CD14-positive monocyte (primary cell): ENCODE data around the gene CACNA1G. TPM values are rescaled to one million over a fixed set of nuclear protein-coding genes. Genes with fewer than 3 reads are reported as not detected.

Experiments
- DNase-seq, 3 donors: peaks; one replicate each; pipeline ENCODE4 v3.0.0-alpha.2; 2011 to 2022
- H2AFZ ChIP-seq: 2 replicates; pipeline ENCODE4 v1.6.0; 2012; ENCODE audit warnings: mild to moderate bottlenecking, low read depth, low read length, inconsistent platforms; ENCODE audit not compliant: insufficient read depth, poor library complexity, severe bottlenecking
- H3K27ac ChIP-seq, 2 donors: 1 replicate in 1 of 2; 2 replicates in 1 of 2; pipeline ENCODE4 v1.5.1; 2012 to 2013; ENCODE audit warnings: low read length in 2 of 2, control low read depth in 1 of 2, inconsistent platforms in 1 of 2, low read depth in 1 of 2, mild to moderate bottlenecking in 1 of 2
- H3K27me3 ChIP-seq, 2 donors: one replicate each; pipeline versions ENCODE4 v1.6.0 to v1.6.1; 2011 to 2013; ENCODE audit warnings: low read length in 2 of 2; ENCODE audit not compliant: control insufficient read depth in 2 of 2, insufficient read depth in 2 of 2
- H3K36me3 ChIP-seq, 2 donors: replicated peaks in 1 of 2; 1 replicate in 1 of 2; 2 replicates in 1 of 2; pipeline versions ENCODE4 v1.5.1 to v1.6.1; 2012 to 2013; ENCODE audit warnings: low read length in 2 of 2, control low read depth in 1 of 2, inconsistent platforms in 1 of 2, mild to moderate bottlenecking in 1 of 2; ENCODE audit not compliant: insufficient read depth in 2 of 2, control insufficient read depth in 1 of 2
- H3K4me1 ChIP-seq, 2 donors: 1 replicate in 1 of 2; 2 replicates in 1 of 2; pipeline versions ENCODE4 v1.5.1 to v1.6.1; 2012 to 2013; ENCODE audit warnings: low read length in 2 of 2, control low read depth in 1 of 2, inconsistent platforms in 1 of 2, mild to moderate bottlenecking in 1 of 2, moderate library complexity in 1 of 2; ENCODE audit not compliant: insufficient read depth in 2 of 2, control insufficient read depth in 1 of 2
- H3K4me2 ChIP-seq: replicated peaks from 2 replicates; pipeline ENCODE3; 2012; ENCODE audit warnings: low read length, moderate library complexity, mild to moderate bottlenecking; ENCODE audit not compliant: poor library complexity, severe bottlenecking; ENCODE audit errors: extremely low read depth
- H3K4me3 ChIP-seq, 3 experiments: fragments of 200-600 bp in 1 of 3; sonication (generic) in 1 of 3; replicated peaks in 1 of 3; 1 replicate in 2 of 3; 2 replicates in 1 of 3; pipeline ENCODE4 v1.5.1; 2011 to 2013; ENCODE audit warnings: low read length in 3 of 3, mild to moderate bottlenecking in 3 of 3, control low read depth in 2 of 3, low read depth in 2 of 3, inconsistent platforms in 1 of 3, moderate library complexity in 1 of 3
- H3K79me2 ChIP-seq: 2 replicates; pipeline ENCODE4 v1.6.0; 2012; ENCODE audit warnings: mild to moderate bottlenecking, control low read depth, inconsistent platforms, low read length, moderate library complexity; ENCODE audit not compliant: insufficient read depth
- H3K9ac ChIP-seq: 2 replicates; pipeline ENCODE4 v1.6.0; 2017; ENCODE audit warnings: low read length, mild to moderate bottlenecking; ENCODE audit not compliant: insufficient read depth, poor library complexity, severe bottlenecking
- H3K9me3 ChIP-seq, 2 donors: replicated peaks in 1 of 2; 1 replicate in 1 of 2; 2 replicates in 1 of 2; pipeline versions ENCODE4 v1.5.1 to v1.6.1; 2012 to 2013; ENCODE audit warnings: low read length in 2 of 2, control low read depth in 1 of 2; ENCODE audit not compliant: control insufficient read depth in 1 of 2, insufficient read depth in 1 of 2
- H4K20me1 ChIP-seq: 2 replicates; pipeline ENCODE4 v1.6.0; 2012; ENCODE audit warnings: mild to moderate bottlenecking, low read length, control low read depth, moderate library complexity; ENCODE audit not compliant: insufficient read depth
- H3K27ac Mint-ChIP-seq, 7 donors: one replicate each; pipeline ENCODE4 v1.8.0; 2020; ENCODE audit warnings: mild to moderate bottlenecking in 7 of 7, mixed read lengths in 7 of 7, moderate library complexity in 6 of 7, inconsistent platforms in 2 of 7
- H3K27me3 Mint-ChIP-seq, 3 donors: one replicate each; pipeline ENCODE4 v1.8.0; 2021 to 2022; ENCODE audit warnings: low read depth in 3 of 3, mild to moderate bottlenecking in 3 of 3, mixed read lengths in 3 of 3, moderate library complexity in 3 of 3, inconsistent platforms in 1 of 3
- H3K36me3 Mint-ChIP-seq, 2 donors: one replicate each; pipeline ENCODE4 v1.8.0; 2020; ENCODE audit warnings: mixed read lengths in 2 of 2, inconsistent platforms in 1 of 2, mild to moderate bottlenecking in 1 of 2
- H3K4me1 Mint-ChIP-seq: one replicate; pipeline ENCODE4 v1.8.0; 2020; ENCODE audit warnings: mild to moderate bottlenecking, mixed read lengths
- H3K4me3 Mint-ChIP-seq, 2 donors: one replicate each; pipeline ENCODE4 v1.8.0; 2020; ENCODE audit warnings: mild to moderate bottlenecking in 2 of 2, mixed read lengths in 2 of 2, moderate library complexity in 1 of 2
- H3K9me3 Mint-ChIP-seq, 7 donors: one replicate each; pipeline ENCODE4 v1.8.0; 2020 to 2022; ENCODE audit warnings: mixed read lengths in 7 of 7, mild to moderate bottlenecking in 6 of 7, moderate library complexity in 6 of 7, inconsistent platforms in 2 of 7
- CTCF ChIP-seq: fragments of 200-600 bp; IDR thresholded peaks from one replicate; pipeline ENCODE4 v1.8.0; 2022; ENCODE audit warnings: antibody characterized with exemption, mild to moderate bottlenecking
- WGBS: methylation state at CpG from one replicate; pipeline ENCODE4 v1.1.5; 2013; ENCODE audit warnings: missing lambda C conversion rate; ENCODE audit not compliant: insufficient coverage; 5-methylcytosine and 5-hydroxymethylcytosine counted together
- intact Hi-C, 2 donors: fragments of 100-400 bp; cut with micrococcal nuclease; formaldehyde crosslinking; loops; one replicate each; pipeline versions ENCODE4 v1.15.0 to v1.15.1; 2023
- polyA plus RNA-seq, 3 donors: library from polyadenylated mRNA; depleted of rRNA in 1 of 3; unstranded in 2 of 3; stranded (reverse) in 1 of 3; fragments of 300-500 nt in 2 of 3; fragments of >200 nt in 1 of 3; fragmentation: Illumina TruSeq in 2 of 3; gene quantifications; 1 replicate in 2 of 3; 2 replicates in 1 of 3; pipeline ENCODE4 v1.2.3, GENCODE V29; 2012 to 2021

Gene CACNA1G
- polyA plus RNA-seq, 3 donors: 0.03 TPM; not detected in 2

- H3K4me1 Mint-ChIP-seq: no peaks in the 10 kb centered on the region
- no peaks in the 10 kb centered on the region for H3K4me1 ChIP-seq
- H3K27me3 ChIP-seq: peaks cover 0 to 3% of the 10 kb centered on the region in 2 donors
- H3K9me3 ChIP-seq: peaks cover 8 to 12% of the 10 kb centered on the region in 2 donors
- H3K36me3 Mint-ChIP-seq: peaks cover 0 to 2% of the 10 kb centered on the region in 2 donors
- H3K27ac ChIP-seq: no peak overlapping the region
- H2AFZ ChIP-seq: no peak overlapping the region
- no peak overlapping the region for H3K9ac ChIP-seq
- no peaks in the 10 kb centered on the region for H3K36me3 ChIP-seq
- H4K20me1 ChIP-seq: peaks cover 10% of the 10 kb centered on the region
- no CpG with 5 or more reads among the region's 2 CpGs for WGBS
- H3K4me2 ChIP-seq: no peak overlapping the region
- intact Hi-C loops: no loop called here
- no peak overlapping the region for H3K27ac Mint-ChIP-seq
- H3K4me3 ChIP-seq: no peak overlapping the region
- H3K9me3 Mint-ChIP-seq: peaks cover 0 to 19% (median 13%) of the 10 kb centered on the region in 7 donors
- no peak for TF ChIP-seq CTCF
- no peaks in the 10 kb centered on the region for H3K79me2 ChIP-seq
- peaks cover 10 to 17% (median 12%) of the 10 kb centered on the region in 3 donors for H3K27me3 Mint-ChIP-seq
- H3K4me3 Mint-ChIP-seq: no peak overlapping the region
- DNase-seq: no peak
Measured at GRCh38 chr17:50651661-50652060, 91.1 kb downstream of the CACNA1G start.

- Histone ChIP-seq H3K27ac (no peak overlapping the region), H4K20me1 (no peaks in the 10 kb centered on the region), H2AFZ (no peak overlapping the region), H3K4me2 (no peak overlapping the region), H3K36me3 (no peaks in the 10 kb centered on the region), H3K27me3 (peaks cover 0 to 3% of the 10 kb centered on the region in 2 donors), H3K79me2 (no peaks in the 10 kb centered on the region), H3K4me1 (no peaks in the 10 kb centered on the region), H3K9me3 (peaks cover 8 to 12% of the 10 kb centered on the region in 2 donors), H3K9ac (no peak overlapping the region), H3K4me3 (no peak overlapping the region)
- no peak for DNase-seq
- Mint-ChIP-seq H3K27ac (no peak overlapping the region), H3K9me3 (peaks cover 0 to 18% (median 13%) of the 10 kb centered on the region in 7 donors), H3K36me3 (peaks cover 0 to 9% of the 10 kb centered on the region in 2 donors), H3K27me3 (peaks cover 5 to 13% (median 8%) of the 10 kb centered on the region in 3 donors), H3K4me1 (no peaks in the 10 kb centered on the region), H3K4me3 (no peak overlapping the region)
- intact Hi-C loops: no loop called here
- WGBS: no CpG with 5 or more reads among the region's 3 CpGs
- TF ChIP-seq CTCF: no peak
Measured at GRCh38 chr17:50653738-50654137, 93.2 kb downstream of the CACNA1G start.
